Lower leg skin (tissue), 4 donors: ENCODE measurements around the gene FN1. TPM values are rescaled to one million over a fixed set of nuclear protein-coding genes. Genes with fewer than 3 reads are reported as not detected.
A peak's percentile ranks its signal among the peaks of the same experiment; 100 is the strongest.

Source experiments
- DNase-seq, 2 donors: peaks; one replicate each; pipeline ENCODE4 v3.0.0-alpha.2; 2019; ENCODE audit warnings: low spot score in 2 of 2
- H3K4me3 ChIP-seq: fragments of 200-600 bp; sonication (generic); 2 replicates; pipeline ENCODE4 v1.5.1; 2017; ENCODE audit warnings: mild to moderate bottlenecking, low read depth; ENCODE audit not compliant: poor library complexity, severe bottlenecking
- POLR2A ChIP-seq, 2 donors: fragments of 450-650 bp; IDR thresholded peaks; one replicate each; pipeline ENCODE4 v1.6.1; 2016 to 2017; ENCODE audit warnings: antibody characterized with exemption in 2 of 2, mild to moderate bottlenecking in 1 of 2, moderate library complexity in 1 of 2
- WGBS, 2 donors: methylation state at CpG; one replicate each; pipeline ENCODE4 v1.1.5; 2018; 5-methylcytosine and 5-hydroxymethylcytosine counted together
- intact Hi-C: fragments of 100-400 bp; cut with DNase I; formaldehyde crosslinking; loops from one replicate; pipeline ENCODE4 v1.15.0; 2023; ENCODE audit warnings: low total_unique reads
- total RNA-seq, 4 donors: library from RNA; depleted of rRNA; stranded (reverse); fragments of >200 nt; gene quantifications; one replicate each; pipeline ENCODE4 v1.1.0, GENCODE V29; 2016
- TF ChIP-seq, protein P1 (sequence below), 3 donors: fragments of 450-650 bp; IDR thresholded peaks; one replicate each; pipeline ENCODE4 v1.5.1; 2016; ENCODE audit warnings: antibody characterized with exemption in 3 of 3, mild to moderate bottlenecking in 3 of 3, moderate library complexity in 2 of 3

Gene FN1
- 100 to 1,000 TPM in 1 of 4 donors, 10 to 100 TPM in 3; 38.2 to 149 (median 52.8) TPM for total RNA-seq

DNA sequence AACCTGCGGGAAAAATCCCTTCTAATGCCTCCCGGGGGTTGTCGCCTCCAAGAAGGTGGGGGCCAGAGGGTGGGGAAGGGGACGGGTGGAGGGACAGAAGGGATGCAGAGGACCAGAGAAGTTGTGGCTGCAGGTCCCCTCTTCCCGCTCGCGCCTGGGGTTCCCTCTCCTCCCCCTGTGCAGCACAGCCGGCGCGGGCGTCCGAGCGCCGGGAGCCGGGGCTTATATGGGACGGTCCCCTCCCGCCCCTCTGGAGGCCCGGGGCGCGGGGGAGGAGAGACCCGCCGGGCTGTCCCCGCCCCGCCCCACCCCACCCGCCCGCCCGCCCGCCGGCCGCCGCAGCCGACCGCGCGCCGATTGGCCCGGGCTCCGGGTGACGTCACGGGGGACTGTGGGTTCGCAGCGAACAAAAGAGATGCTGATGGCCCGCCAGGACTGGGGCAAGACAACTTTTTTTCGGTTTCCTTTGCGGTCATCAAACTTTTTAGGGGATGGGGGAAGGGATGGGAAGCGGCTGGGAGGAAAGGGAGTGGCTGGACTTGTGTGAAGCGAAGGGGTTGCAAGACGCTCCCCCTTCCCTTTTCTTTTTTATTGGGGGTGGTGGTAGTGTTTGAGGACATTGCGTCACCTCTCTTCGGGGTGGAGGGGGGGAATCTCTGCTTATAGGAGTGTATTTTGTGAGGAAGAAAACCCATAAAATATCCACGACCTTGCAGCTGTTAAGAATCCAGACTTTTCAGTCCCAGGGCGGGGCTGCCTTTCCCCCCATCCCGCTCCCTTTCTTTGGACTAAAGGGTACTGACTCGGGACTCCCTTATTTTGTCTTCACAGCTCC, at the start of gene FN1:
FN1 (minus strand) TSS at position 199 of the 835 bp plus-strand sequence. CDS start 266 bp downstream, outside the sequence.
- WGBS, 2 donors: 1% methylated on average over 28 to 51 of the region's 54 CpGs
- TF ChIP-seq, protein P1, sequence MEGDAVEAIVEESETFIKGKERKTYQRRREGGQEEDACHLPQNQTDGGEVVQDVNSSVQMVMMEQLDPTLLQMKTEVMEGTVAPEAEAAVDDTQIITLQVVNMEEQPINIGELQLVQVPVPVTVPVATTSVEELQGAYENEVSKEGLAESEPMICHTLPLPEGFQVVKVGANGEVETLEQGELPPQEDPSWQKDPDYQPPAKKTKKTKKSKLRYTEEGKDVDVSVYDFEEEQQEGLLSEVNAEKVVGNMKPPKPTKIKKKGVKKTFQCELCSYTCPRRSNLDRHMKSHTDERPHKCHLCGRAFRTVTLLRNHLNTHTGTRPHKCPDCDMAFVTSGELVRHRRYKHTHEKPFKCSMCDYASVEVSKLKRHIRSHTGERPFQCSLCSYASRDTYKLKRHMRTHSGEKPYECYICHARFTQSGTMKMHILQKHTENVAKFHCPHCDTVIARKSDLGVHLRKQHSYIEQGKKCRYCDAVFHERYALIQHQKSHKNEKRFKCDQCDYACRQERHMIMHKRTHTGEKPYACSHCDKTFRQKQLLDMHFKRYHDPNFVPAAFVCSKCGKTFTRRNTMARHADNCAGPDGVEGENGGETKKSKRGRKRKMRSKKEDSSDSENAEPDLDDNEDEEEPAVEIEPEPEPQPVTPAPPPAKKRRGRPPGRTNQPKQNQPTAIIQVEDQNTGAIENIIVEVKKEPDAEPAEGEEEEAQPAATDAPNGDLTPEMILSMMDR (IDR thresholded peaks at IDR 0.05): no peak
- TF ChIP-seq POLR2A (IDR thresholded peaks at IDR 0.05): no peak
- H3K4me3 ChIP-seq: peak within 1 kb of the TSS; percentile 48
- intact Hi-C loops: no loop called here
- DNase-seq: peak; percentile 84 to 98

DNA sequence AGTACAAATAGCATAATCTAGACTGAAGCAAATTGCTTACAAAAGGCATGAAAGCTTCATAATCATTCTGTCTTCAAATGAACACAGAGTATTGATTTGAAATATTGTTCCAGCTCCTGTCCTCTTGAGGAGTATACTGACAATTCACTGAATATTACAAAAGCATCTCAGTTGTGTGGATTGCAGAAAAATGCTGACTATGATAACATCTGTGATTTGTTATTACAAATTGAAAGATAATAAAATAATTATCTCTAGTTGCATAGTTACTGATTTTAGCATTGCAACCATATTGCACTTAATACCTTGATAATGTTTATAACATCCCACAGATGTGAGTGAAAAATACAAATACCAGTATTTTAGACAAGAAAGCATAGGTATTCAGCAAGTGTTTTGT, 49.2 kb upstream of the FN1 start:
- no peak for DNase-seq
- TF ChIP-seq, protein P1 (IDR thresholded peaks at IDR 0.05): no peak
- TF ChIP-seq POLR2A (IDR thresholded peaks at IDR 0.05): no peak
- intact Hi-C loops: no loop called here
- H3K4me3 ChIP-seq: no peak overlapping the region

DNA sequence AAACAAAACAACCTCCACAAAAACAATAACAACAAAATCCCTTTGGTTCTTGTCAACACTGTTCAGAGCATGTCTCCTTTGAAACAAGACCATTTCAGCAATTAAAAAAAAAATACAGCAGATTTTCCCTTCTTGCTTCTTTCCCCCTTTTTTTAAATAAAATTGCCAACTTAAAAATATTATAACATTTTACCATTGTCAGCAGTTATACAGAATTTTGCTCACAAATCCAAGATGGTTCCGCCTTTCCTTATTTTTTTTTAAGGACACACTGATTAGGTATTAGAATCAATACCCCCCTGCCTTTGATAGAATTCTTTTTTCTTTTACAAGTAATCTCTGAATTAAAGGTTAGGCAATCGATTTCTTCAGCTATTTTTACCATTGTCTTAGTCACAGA, 48.7 kb upstream of the FN1 start:
- TF ChIP-seq POLR2A (IDR thresholded peaks at IDR 0.05): no peak
- TF ChIP-seq, protein P1 (IDR thresholded peaks at IDR 0.05): no peak
- no peak overlapping the region for H3K4me3 ChIP-seq
- WGBS, 2 donors: 75 to 80% methylated on average over 2 of the region's 2 CpGs
- no peak for DNase-seq
- intact Hi-C loops: no loop called here

DNA sequence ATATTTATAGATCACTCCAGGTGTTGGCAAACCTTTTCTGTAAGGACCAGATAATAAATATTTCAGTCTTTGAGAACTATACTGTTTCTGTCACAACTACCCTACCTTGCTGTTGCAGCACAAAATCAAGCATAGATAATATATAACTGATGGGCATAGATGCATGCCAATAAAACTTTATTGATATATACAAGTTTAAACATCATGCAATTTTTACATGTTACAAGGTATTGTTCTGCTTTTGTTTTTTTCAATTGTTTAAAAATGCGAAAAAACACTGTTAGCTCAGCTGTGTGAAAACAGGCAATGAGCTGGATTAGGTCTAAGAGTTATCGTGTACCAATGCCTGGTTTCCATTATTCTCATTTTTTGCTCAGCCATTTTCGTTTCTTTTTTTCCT, 47.6 kb upstream of the FN1 start:
- no peak for DNase-seq
- no peak for TF ChIP-seq POLR2A (IDR thresholded peaks at IDR 0.05)
- TF ChIP-seq, protein P1 (IDR thresholded peaks at IDR 0.05): no peak
- no peak overlapping the region for H3K4me3 ChIP-seq
- intact Hi-C loops: no loop called here
- WGBS, 2 donors: 88% methylated on average over 3 of the region's 3 CpGs

DNA sequence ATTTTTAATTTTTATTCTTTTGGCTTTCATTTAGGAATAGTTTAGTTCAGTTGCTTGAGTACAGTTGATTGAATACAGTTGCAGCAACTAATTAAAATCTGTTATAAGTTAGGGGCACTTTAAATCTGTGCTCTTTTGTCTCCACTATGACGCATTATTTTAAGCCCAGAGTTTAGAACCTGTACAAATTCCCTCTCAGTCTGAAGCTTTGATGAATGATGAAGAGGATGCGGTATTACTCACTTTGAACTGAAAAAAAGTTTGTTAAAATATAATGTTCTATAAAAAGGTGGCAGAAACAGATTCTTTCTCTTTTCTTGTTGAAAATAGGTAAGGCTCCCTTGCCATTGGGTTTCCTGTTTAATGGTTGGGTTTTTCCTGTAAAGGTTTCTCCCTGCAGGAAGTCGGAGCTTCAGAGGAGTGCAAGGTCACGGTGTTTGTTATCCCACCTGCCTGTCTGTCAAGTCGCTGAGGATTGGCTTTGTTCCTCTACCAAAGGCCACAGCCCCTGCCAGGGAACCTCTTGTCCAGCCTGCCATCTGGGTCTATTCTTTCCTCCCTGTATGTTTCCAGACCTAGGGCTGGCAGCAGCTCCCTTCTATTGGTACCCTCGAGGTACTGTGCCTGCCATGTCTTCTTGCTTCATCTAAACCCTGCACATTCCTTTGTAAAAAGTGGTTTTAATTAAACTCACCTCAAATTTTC, 43.8 kb upstream of the FN1 start:
- intact Hi-C loops: no loop called here
- WGBS, 2 donors: 58 to 67% methylated on average over 6 of the region's 6 CpGs
- DNase-seq: no peak
- no peak for TF ChIP-seq POLR2A (IDR thresholded peaks at IDR 0.05)
- TF ChIP-seq, protein P1 (IDR thresholded peaks at IDR 0.05): no peak
- no peak overlapping the region for H3K4me3 ChIP-seq
